A549 (cell line): ENCODE results near the gene CC2D1A. TPM values are rescaled to one million over a fixed set of nuclear protein-coding genes. Genes with fewer than 3 reads are reported as not detected.

ENCODE experiments used
- ATAC-seq, 2 experiments: fragments of 200-7000 bp in 1 of 2; fragments of >200 bp in 1 of 2; cut with Nextera tagmentation in 1 of 2; cut with Tn5 transposase in 1 of 2; 3 replicates each; pipeline versions ENCODE4 v1.8.0 to v1.9.1; 2018 to 2020; ENCODE audit warnings: mild to moderate bottlenecking in 1 of 2, moderate library complexity in 1 of 2
- CTCF ChIA-PET: fragments of 300-600 bp; sonication (Branson Sonifier 250); formaldehyde crosslinking; extraction: SDS; loops from one replicate; lab custom pipeline; 2021; ENCODE audit warnings: antibody characterized with exemption, inconsistent platforms; lab: Yijun Ruan, JAX
- POLR2A ChIA-PET: fragments of 350-600 bp; formaldehyde crosslinking; extraction: SDS; loops from one replicate; lab custom pipeline; 2021; ENCODE audit warnings: antibody characterized with exemption, inconsistent platforms; lab: Yijun Ruan, JAX
- DNase-seq, 2 experiments: peaks; one replicate each; pipeline versions ENCODE4 v3.0.0 to v3.0.0-alpha.2; 2011 to 2016; ENCODE audit warnings: low read depth in 1 of 2, low spot score in 1 of 2
- FAIRE-seq: peaks from 2 replicates; lab custom pipeline; 2011; peaks lifted over from hg19 to GRCh38; lab: Jason Lieb, UNC
- H3K27ac ChIP-seq, 2 experiments: fragments of >200 bp; sonication (Bioruptor Twin); formaldehyde crosslinking; 3 replicates each; pipeline ENCODE4 v1.5.1; 2016 to 2017
- H3K4me1 ChIP-seq: fragments of >200 bp; sonication (Bioruptor Twin); formaldehyde crosslinking; 3 replicates; pipeline ENCODE4 v1.6.1; 2016
- H3K4me2 ChIP-seq: fragments of >200 bp; sonication (Bioruptor Twin); formaldehyde crosslinking; 3 replicates; pipeline ENCODE4 v1.6.1; 2016
- H3K4me3 ChIP-seq: fragments of >200 bp; sonication (Bioruptor Twin); formaldehyde crosslinking; 3 replicates; pipeline ENCODE4 v1.5.1; 2016
- H3K9me3 ChIP-seq: fragments of >200 bp; sonication (Bioruptor Twin); formaldehyde crosslinking; 3 replicates; pipeline ENCODE4 v1.6.1; 2016
- BCL3 ChIP-seq: fragments of >200 bp; sonication (Bioruptor Twin); formaldehyde crosslinking; IDR thresholded peaks from 3 replicates; pipeline ENCODE4 v1.6.1; 2016
- CHD4 ChIP-seq: fragments of 200-600 bp; sonication (generic); IDR thresholded peaks from 2 replicates; pipeline ENCODE4 v1.6.1; 2016; ENCODE audit warnings: antibody characterized with exemption, mild to moderate bottlenecking, borderline replicate concordance
- CTCF ChIP-seq: fragments of >200 bp; sonication (Bioruptor Twin); formaldehyde crosslinking; IDR thresholded peaks from 3 replicates; pipeline ENCODE4 v1.5.1; 2016
- ELK1 ChIP-seq: fragments of 150-350 bp; IDR thresholded peaks from 2 replicates; pipeline ENCODE4 v1.6.1; 2014; ENCODE audit warnings: low read depth, mild to moderate bottlenecking, low read length
- FOSL2 ChIP-seq, 2 experiments: fragments of 450-650 bp in 1 of 2; fragments of >200 bp in 1 of 2; sonication (Bioruptor Twin) in 1 of 2; formaldehyde crosslinking; IDR thresholded peaks; 2 replicates each; pipeline versions ENCODE4 v1.5.0 to v1.6.1; 2016 to 2020; ENCODE audit warnings: mild to moderate bottlenecking in 1 of 2, moderate library complexity in 1 of 2
- GATA3 ChIP-seq: IDR thresholded peaks from 2 replicates; pipeline ENCODE4 v1.6.1; 2012; ENCODE audit warnings: borderline replicate concordance
- HMGXB4 ChIP-seq: fragments of 250-450 bp; sonication (Bioruptor Pico); IDR thresholded peaks from 2 replicates; pipeline ENCODE4 v1.5.0; 2021; ENCODE audit warnings: mild to moderate bottlenecking, moderate library complexity, borderline replicate concordance
- HOXB13 ChIP-seq: fragments of 250-450 bp; sonication (Bioruptor Pico); IDR thresholded peaks from 2 replicates; pipeline ENCODE4 v1.5.0; 2020; ENCODE audit warnings: low read depth, mild to moderate bottlenecking, moderate library complexity
- JUN ChIP-seq, 2 experiments: fragments of >200 bp; sonication (Bioruptor Twin); formaldehyde crosslinking; IDR thresholded peaks; 2 replicates in 1 of 2; 3 replicates in 1 of 2; pipeline ENCODE4 v1.6.1; 2016 to 2017
- KDM1A ChIP-seq: fragments of 200-600 bp; sonication (generic); IDR thresholded peaks from 2 replicates; pipeline ENCODE4 v1.6.1; 2016; ENCODE audit warnings: low read depth, mild to moderate bottlenecking
- KDM5A ChIP-seq: fragments of 200-600 bp; sonication (generic); IDR thresholded peaks from 2 replicates; pipeline ENCODE4 v1.6.1; 2016; ENCODE audit warnings: antibody characterized with exemption, mild to moderate bottlenecking
- MAFK ChIP-seq: fragments of 450-650 bp; IDR thresholded peaks from 2 replicates; pipeline ENCODE4 v1.6.1; 2014; ENCODE audit not compliant: partially characterized antibody
- MAX ChIP-seq: IDR thresholded peaks from 2 replicates; pipeline ENCODE4 v1.6.1; 2012
- MAZ ChIP-seq: fragments of 150-350 bp; IDR thresholded peaks from 2 replicates; pipeline ENCODE4 v1.6.1; 2014; ENCODE audit warnings: antibody characterized with exemption, low read depth, low read length, borderline replicate concordance
- NFE2L2 ChIP-seq: fragments of 150-350 bp; conservative IDR thresholded peaks from 2 replicates; pipeline ENCODE4 v1.6.1; 2014; ENCODE audit warnings: low read length
- NPAS2 ChIP-seq: fragments of 250-450 bp; sonication (Bioruptor Pico); IDR thresholded peaks from 2 replicates; pipeline ENCODE4 v1.8.0; 2022; ENCODE audit warnings: mild to moderate bottlenecking, moderate library complexity, borderline replicate concordance
- PHF8 ChIP-seq: fragments of 200-600 bp; sonication (generic); IDR thresholded peaks from 2 replicates; pipeline ENCODE4 v1.6.1; 2016; ENCODE audit warnings: low read depth, mild to moderate bottlenecking, antibody characterized with exemption, moderate library complexity, borderline replicate concordance
- POLR2A ChIP-seq: IDR thresholded peaks from 2 replicates; pipeline ENCODE4 v1.6.1; 2012; ENCODE audit warnings: mild to moderate bottlenecking, low read length
- RARB ChIP-seq: fragments of 250-450 bp; sonication (Bioruptor Pico); IDR thresholded peaks from 2 replicates; pipeline ENCODE4 v1.8.0; 2021; ENCODE audit warnings: mild to moderate bottlenecking, moderate library complexity
- TFCP2L1 ChIP-seq: fragments of 250-450 bp; sonication (Bioruptor Pico); IDR thresholded peaks from 2 replicates; pipeline ENCODE4 v1.5.0; 2021; ENCODE audit warnings: mild to moderate bottlenecking
- TP53 ChIP-seq: fragments of 250-450 bp; sonication (Bioruptor Pico); IDR thresholded peaks from 2 replicates; pipeline ENCODE4 v1.5.0; 2021; ENCODE audit warnings: mild to moderate bottlenecking, moderate library complexity
- ZFP36 ChIP-seq: fragments of 450-650 bp; IDR thresholded peaks from 2 replicates; pipeline ENCODE4 v1.6.1; 2014; ENCODE audit warnings: borderline replicate concordance; ENCODE audit not compliant: partially characterized antibody
- ZNF302 ChIP-seq: fragments of 250-450 bp; sonication (Bioruptor Pico); IDR thresholded peaks from 2 replicates; pipeline ENCODE4 v1.9.0; 2021; ENCODE audit warnings: inconsistent platforms, mild to moderate bottlenecking, moderate library complexity
- WGBS: methylation state at CpG from one replicate; pipeline ENCODE4 v1.1.6; 2017; ENCODE audit errors: missing lambda C conversion rate; 5-methylcytosine and 5-hydroxymethylcytosine counted together
- polyA plus RNA-seq, 4 experiments: library from polyadenylated mRNA; depleted of rRNA in 3 of 4; stranded (reverse); fragments of >200 nt; fragmentation: RNase III in 1 of 4; extraction: RNeasy Plus Mini Kit Qiagen cat#74134 plus additional on column Dnase treatment in 1 of 4; gene quantifications; 2 replicates in 3 of 4; 3 replicates in 1 of 4; pipeline ENCODE4 v1.2.3, GENCODE V29; 2011 to 2017

CC2D1A gene
- polyA plus RNA-seq, 2 of the 4 experiments (the other 2 are of a cell fraction): 4.8 to 13.9 TPM

GRCh38 chr19:13869281-13869680 lies 36.7 kb upstream of the CC2D1A start (continued):
- TF ChIP-seq KDM5A: no peak
- TF ChIP-seq ZNF302 (CRISPR knock-in tag): no peak
- TF ChIP-seq TFCP2L1 (CRISPR knock-in tag): no peak
- TF ChIP-seq MAFK: no peak
- TF ChIP-seq FOSL2 (IDR thresholded peaks at IDR 0.05): no peak
- no peak for TF ChIP-seq FOSL2 (CRISPR knock-in tag; IDR thresholded peaks at IDR 0.05)
- TF ChIP-seq RARB (CRISPR knock-in tag): no peak
- TF ChIP-seq GATA3: no peak
- TF ChIP-seq POLR2A: no peak
- TF ChIP-seq ELK1: no peak
- no peak for TF ChIP-seq PHF8
- TF ChIP-seq NPAS2: no peak
- no peak for TF ChIP-seq KDM1A
- TF ChIP-seq, all 56 proteins: peak for 0

- DNase-seq: no peak
- CTCF ChIA-PET: interaction anchor here (1.1 to 3.5 kb wide), 8 partner anchors 8 to 200 kb away, joined by 3 to 22 read pairs (median 5); partner anchors contain the start of genes MISP3 and ZSWIM4
- TF ChIP-seq CHD4 (no peak), TFCP2L1 (CRISPR knock-in tag) (no peak), MAX (no peak), NFE2L2 (no peak), MAZ (no peak), TP53 (no peak), ZFP36 (no peak), CTCF (no peak), BCL3 (no peak), JUN (IDR thresholded peaks at IDR 0.05) (no peak), PHF8 (no peak), HOXB13 (no peak), HMGXB4 (CRISPR knock-in tag) (no peak)
- TF ChIP-seq, all 56 proteins: peak for 0
- no peak overlapping the region for H3K27ac ChIP-seq
- no peak for FAIRE-seq
- no peak overlapping the region for H3K4me3 ChIP-seq
- 87% methylated on average over 4 of the region's 4 CpGs for WGBS
- no peaks in the 10 kb centered on the region for H3K9me3 ChIP-seq
- no peak for ATAC-seq
- no peak overlapping the region for H3K4me2 ChIP-seq
- POLR2A ChIA-PET: interaction anchor here (0.6 kb wide), 1 partner anchor 81 kb away, joined by 4 read pairs; the partner anchor contains the start of gene DCAF15
- peaks cover 22% of the 10 kb centered on the region for H3K4me1 ChIP-seq
Observed at GRCh38 chr19:13870873-13871272, 35.1 kb upstream of the CC2D1A start.
